ENCODE results near the gene NINJ1. TPM values are rescaled to one million over a fixed set of nuclear protein-coding genes. Genes with fewer than 3 reads are reported as not detected.

The NINJ1 gene
- total and polyA plus RNA-seq, 5 donors from 2014 or later: 68.5 to 144 (median 75.4) TPM

DNA sequence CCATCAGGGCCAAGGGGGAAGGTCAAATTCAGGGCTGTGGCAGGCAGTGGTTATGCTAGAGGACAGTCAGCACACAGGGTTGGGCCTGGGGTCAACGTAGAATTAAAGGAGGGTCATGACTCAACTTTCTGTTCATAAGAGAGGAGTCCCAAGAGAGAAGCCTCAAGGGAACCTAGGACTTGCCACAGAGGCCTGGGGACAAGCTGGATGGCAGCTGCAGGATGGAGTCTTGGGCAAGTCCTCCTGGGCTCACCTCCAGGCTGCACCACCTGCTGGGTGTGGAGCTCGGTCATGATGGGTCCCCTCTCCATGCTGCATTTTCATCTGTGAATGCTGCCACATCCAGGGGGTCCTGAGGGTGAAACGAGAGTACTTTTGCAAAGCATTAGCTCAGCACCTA is 40.9 kb upstream of the NINJ1 start:
- Histone ChIP-seq H3K36me3 (ENCODE audit: control insufficient read depth, insufficient read depth, low read length) (no peaks in the 10 kb centered on the region), H3K4me3 (ENCODE audit: low read depth, low read length) (no peak overlapping the region), H3K27me3 (ENCODE audit: control insufficient read depth, insufficient read depth, low read length) (no peaks in the 10 kb centered on the region), H3K27ac (ENCODE audit: insufficient read depth, low read length, poor library complexity, severe bottlenecking) (no peak overlapping the region), H3K4me1 (ENCODE audit: control insufficient read depth, insufficient read depth, low read length, poor library complexity, severe bottlenecking) (no peaks in the 10 kb centered on the region), H3K9me3 (ENCODE audit: control insufficient read depth in 2 of 2, low read length in 2 of 2) (no peaks in the 10 kb centered on the region)
- Mint-ChIP-seq H3K36me3 (no peaks in the 10 kb centered on the region), H3K27ac (peak overlapping the region in 1 of 3 donors; percentile 67), H3K4me3 (no peak overlapping the region), H3K27me3 (peaks cover 29% of the 10 kb centered on the region), H3K9me3 (no peaks in the 10 kb centered on the region), H3K4me1 (peaks cover 0 to 8% (median 0%) of the 10 kb centered on the region in 4 donors)
- no peak for ATAC-seq (ENCODE audit: low read depth in 2 of 2)
- DNase-seq: no peak

DNA sequence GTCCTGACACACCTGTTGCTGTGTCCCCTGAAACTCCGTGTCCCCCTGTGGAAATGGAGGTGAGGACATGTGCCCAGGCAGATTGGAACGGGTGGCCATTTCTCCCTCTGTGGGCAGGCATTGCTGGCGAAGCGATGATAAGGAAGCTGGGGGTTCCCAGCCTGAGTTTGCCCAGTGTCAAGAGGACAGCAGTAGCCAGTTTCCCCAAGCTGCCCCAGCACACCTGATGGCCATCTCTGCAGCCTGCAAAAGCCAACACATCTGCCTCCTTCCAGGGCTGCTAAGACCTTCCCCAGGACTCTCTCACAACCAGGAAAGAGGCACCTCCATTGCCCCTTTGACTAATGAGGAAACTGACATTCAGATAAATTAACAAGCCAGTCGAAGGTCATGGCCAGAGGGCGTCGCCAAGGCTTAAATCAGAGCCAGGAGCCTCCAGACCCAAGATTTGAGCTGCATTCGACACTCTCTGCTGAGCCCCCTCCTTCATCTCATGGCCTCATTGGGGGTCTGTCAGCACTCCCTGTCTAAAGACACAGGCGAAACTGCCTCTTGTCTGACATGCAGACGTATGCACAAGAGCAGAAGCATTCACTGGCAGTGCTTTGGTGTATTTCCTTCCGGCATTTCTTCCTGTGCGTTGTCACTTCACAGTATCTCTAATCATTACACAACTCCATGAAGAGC is 39.5 kb upstream of the NINJ1 start:
- Histone ChIP-seq H3K4me1 (ENCODE audit: control insufficient read depth, insufficient read depth, low read length, poor library complexity, severe bottlenecking) (no peaks in the 10 kb centered on the region), H3K4me3 (ENCODE audit: low read depth, low read length) (no peak overlapping the region), H3K27me3 (ENCODE audit: control insufficient read depth, insufficient read depth, low read length) (no peaks in the 10 kb centered on the region), H3K27ac (ENCODE audit: insufficient read depth, low read length, poor library complexity, severe bottlenecking) (no peak overlapping the region), H3K36me3 (ENCODE audit: control insufficient read depth, insufficient read depth, low read length) (no peaks in the 10 kb centered on the region), H3K9me3 (ENCODE audit: control insufficient read depth in 2 of 2, low read length in 2 of 2) (no peaks in the 10 kb centered on the region)
- H3K4me1 Mint-ChIP-seq: peaks cover 0 to 8% (median 0%) of the 10 kb centered on the region in 4 donors
- H3K27ac Mint-ChIP-seq: peak overlapping the region in 1 of 3 donors; percentile 51
- H3K27me3 Mint-ChIP-seq: peaks cover 21% of the 10 kb centered on the region
- H3K4me3 Mint-ChIP-seq: no peak overlapping the region
- ATAC-seq (ENCODE audit: low read depth in 2 of 2): no peak
- no peaks in the 10 kb centered on the region for H3K9me3 Mint-ChIP-seq
- H3K36me3 Mint-ChIP-seq: no peaks in the 10 kb centered on the region
- DNase-seq: no peak

DNA sequence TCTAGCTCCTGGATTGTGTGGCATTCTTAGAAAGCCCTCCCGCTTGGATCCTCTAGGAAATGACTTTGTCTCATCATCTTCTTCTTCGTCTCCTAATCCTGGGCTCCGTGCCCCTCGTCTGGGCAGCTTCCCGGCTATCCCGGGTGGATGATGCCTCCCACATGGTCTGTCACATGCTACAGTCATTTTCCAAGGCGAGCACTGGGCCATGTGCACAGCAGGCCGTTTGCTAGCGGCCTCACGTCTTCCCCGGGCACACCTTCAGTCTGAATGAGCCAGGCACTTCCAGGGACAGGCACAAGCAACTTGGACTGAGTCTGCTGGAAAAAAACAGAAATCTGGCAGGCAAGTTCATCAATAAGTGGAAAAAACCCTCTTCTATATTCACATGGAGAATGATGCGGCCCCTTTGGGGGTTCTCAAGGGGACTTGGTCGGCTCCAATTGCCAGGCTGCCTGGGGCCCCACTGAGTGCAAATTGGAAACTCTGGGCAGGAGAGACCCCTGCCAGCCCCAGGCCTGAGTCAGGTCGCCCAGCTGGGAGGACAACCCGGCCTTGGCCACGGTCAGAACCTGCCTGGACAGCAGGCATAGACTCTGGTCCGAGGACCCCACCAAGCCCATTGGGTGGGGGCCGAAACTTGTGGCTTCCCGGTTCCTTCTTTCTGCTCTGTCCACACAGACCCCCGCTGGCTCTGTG is 38.8 kb upstream of the NINJ1 start:
- no peak overlapping the region for H3K27ac ChIP-seq (ENCODE audit: insufficient read depth, low read length, poor library complexity, severe bottlenecking)
- Mint-ChIP-seq H3K9me3 (no peaks in the 10 kb centered on the region), H3K36me3 (no peaks in the 10 kb centered on the region), H3K27me3 (peaks cover 21% of the 10 kb centered on the region), H3K4me1 (peaks cover 0 to 8% (median 0%) of the 10 kb centered on the region in 4 donors), H3K27ac (no peak overlapping the region), H3K4me3 (no peak overlapping the region)
- no peak overlapping the region for H3K4me3 ChIP-seq (ENCODE audit: low read depth, low read length)
- no peaks in the 10 kb centered on the region for H3K36me3 ChIP-seq (ENCODE audit: control insufficient read depth, insufficient read depth, low read length)
- no peaks in the 10 kb centered on the region for H3K4me1 ChIP-seq (ENCODE audit: control insufficient read depth, insufficient read depth, low read length, poor library complexity, severe bottlenecking)
- H3K9me3 ChIP-seq (ENCODE audit: control insufficient read depth in 2 of 2, low read length in 2 of 2): no peaks in the 10 kb centered on the region
- no peak for DNase-seq
- no peaks in the 10 kb centered on the region for H3K27me3 ChIP-seq (ENCODE audit: control insufficient read depth, insufficient read depth, low read length)
- ATAC-seq (ENCODE audit: low read depth in 2 of 2): no peak

DNA sequence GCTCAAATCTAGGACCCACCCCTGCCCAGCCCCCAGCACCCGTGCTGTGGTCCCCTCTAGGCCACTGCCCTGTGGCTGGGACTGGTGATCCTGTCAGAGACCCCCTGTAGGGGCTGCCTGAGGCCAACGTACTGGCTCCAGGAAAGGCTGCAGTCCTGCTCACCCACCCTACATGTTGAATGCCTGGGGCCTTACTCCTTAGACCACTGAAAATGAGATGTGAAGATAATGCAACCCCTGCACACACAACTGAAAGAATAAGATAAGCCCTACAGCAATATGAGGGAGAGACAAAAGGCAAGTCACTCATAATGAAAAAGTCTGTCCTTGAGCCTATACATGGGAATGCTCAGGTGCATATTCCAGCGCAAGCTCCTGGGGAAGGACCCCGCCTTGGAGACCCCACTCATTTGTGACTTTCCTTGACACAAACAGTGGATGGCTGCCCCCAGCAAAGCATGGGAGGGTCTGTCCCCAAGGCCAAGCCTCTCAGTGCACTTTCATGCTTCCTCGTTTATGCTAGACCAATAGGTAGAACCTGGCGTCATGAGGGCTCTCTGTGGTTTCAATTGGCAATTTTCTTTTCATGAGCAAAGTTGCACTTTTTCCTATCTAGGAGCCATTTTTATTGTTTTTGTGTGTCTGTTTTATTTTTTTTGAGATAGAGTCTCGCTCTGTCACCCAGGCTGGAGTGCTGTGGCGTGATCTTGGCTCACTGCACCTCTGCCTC is 37.4 kb upstream of the NINJ1 start:
- H3K27ac Mint-ChIP-seq: no peak overlapping the region
- no peak overlapping the region for H3K4me3 Mint-ChIP-seq
- Histone ChIP-seq H3K27ac (ENCODE audit: insufficient read depth, low read length, poor library complexity, severe bottlenecking) (no peak overlapping the region), H3K27me3 (ENCODE audit: control insufficient read depth, insufficient read depth, low read length) (no peaks in the 10 kb centered on the region), H3K9me3 (ENCODE audit: control insufficient read depth in 2 of 2, low read length in 2 of 2) (no peaks in the 10 kb centered on the region), H3K4me3 (ENCODE audit: low read depth, low read length) (no peak overlapping the region), H3K4me1 (ENCODE audit: control insufficient read depth, insufficient read depth, low read length, poor library complexity, severe bottlenecking) (no peaks in the 10 kb centered on the region), H3K36me3 (ENCODE audit: control insufficient read depth, insufficient read depth, low read length) (no peaks in the 10 kb centered on the region)
- no peak for DNase-seq
- H3K4me1 Mint-ChIP-seq: peaks cover 0 to 8% (median 0%) of the 10 kb centered on the region in 4 donors
- no peak for ATAC-seq (ENCODE audit: low read depth in 2 of 2)
- peaks cover 16% of the 10 kb centered on the region for H3K27me3 Mint-ChIP-seq
- no peaks in the 10 kb centered on the region for H3K36me3 Mint-ChIP-seq
- H3K9me3 Mint-ChIP-seq: no peaks in the 10 kb centered on the region

DNA sequence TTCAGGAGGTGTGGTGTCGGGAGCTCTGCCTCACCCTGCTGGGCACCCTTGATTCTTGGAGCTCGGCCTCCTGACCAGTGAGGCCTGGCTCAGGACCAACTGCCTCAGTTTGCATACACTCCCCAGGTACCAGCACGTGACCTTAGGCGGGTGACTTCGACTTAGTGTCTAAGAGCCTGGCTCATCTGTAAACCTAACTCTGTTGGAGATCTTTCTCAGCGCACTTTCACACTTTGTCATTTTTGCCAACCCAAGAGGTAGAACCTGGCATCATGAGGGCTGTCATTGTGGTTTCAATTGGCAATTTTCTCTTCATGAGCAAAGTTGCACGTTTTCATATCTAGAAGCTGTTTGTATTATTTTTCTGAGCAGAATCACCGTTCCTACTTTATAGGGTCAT is 36.5 kb upstream of the NINJ1 start:
- no peak overlapping the region for H3K27ac ChIP-seq (ENCODE audit: insufficient read depth, low read length, poor library complexity, severe bottlenecking)
- Mint-ChIP-seq H3K36me3 (no peaks in the 10 kb centered on the region), H3K27ac (peak overlapping the region in 1 of 3 donors; percentile 36), H3K9me3 (no peaks in the 10 kb centered on the region), H3K27me3 (peaks cover 16% of the 10 kb centered on the region), H3K4me1 (peaks cover 0 to 8% (median 0%) of the 10 kb centered on the region in 4 donors), H3K4me3 (no peak overlapping the region)
- no peaks in the 10 kb centered on the region for H3K36me3 ChIP-seq (ENCODE audit: control insufficient read depth, insufficient read depth, low read length)
- H3K27me3 ChIP-seq (ENCODE audit: control insufficient read depth, insufficient read depth, low read length): no peaks in the 10 kb centered on the region
- H3K9me3 ChIP-seq (ENCODE audit: control insufficient read depth in 2 of 2, low read length in 2 of 2): no peaks in the 10 kb centered on the region
- DNase-seq (no peak), ATAC-seq (ENCODE audit: low read depth in 2 of 2) (no peak)
- no peak overlapping the region for H3K4me3 ChIP-seq (ENCODE audit: low read depth, low read length)
- H3K4me1 ChIP-seq (ENCODE audit: control insufficient read depth, insufficient read depth, low read length, poor library complexity, severe bottlenecking): no peaks in the 10 kb centered on the region

DNA sequence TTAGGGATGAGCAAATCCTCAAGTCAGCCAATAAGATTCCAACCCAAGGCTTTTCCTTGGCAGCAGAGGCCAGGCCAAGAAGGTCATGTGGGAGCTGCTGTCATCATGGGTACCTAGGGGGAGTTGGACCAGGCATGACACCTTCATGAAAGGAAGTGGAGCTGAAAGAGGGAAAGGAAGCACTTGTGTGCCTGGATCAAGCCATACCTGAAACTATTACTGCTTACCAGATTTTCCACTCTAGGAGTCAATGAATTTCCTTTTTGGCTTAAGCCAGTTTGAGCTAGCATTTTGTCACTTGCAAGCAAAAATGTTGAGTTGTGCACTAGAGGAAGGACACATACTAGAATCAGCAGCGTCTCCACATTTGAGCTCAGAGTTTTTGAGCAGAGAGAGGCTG is 35.4 kb upstream of the NINJ1 start:
- no peak overlapping the region for H3K4me3 ChIP-seq (ENCODE audit: low read depth, low read length)
- ATAC-seq (ENCODE audit: low read depth in 2 of 2) (no peak), DNase-seq (no peak)
- peaks cover 0 to 8% (median 0%) of the 10 kb centered on the region in 4 donors for H3K4me1 Mint-ChIP-seq
- no peaks in the 10 kb centered on the region for H3K9me3 Mint-ChIP-seq
- H3K27ac ChIP-seq (ENCODE audit: insufficient read depth, low read length, poor library complexity, severe bottlenecking): no peak overlapping the region
- H3K27me3 ChIP-seq (ENCODE audit: control insufficient read depth, insufficient read depth, low read length): no peaks in the 10 kb centered on the region
- no peaks in the 10 kb centered on the region for H3K36me3 ChIP-seq (ENCODE audit: control insufficient read depth, insufficient read depth, low read length)
- no peaks in the 10 kb centered on the region for H3K36me3 Mint-ChIP-seq
- peaks cover 16% of the 10 kb centered on the region for H3K27me3 Mint-ChIP-seq
- no peak overlapping the region for H3K4me3 Mint-ChIP-seq
- no peak overlapping the region for H3K27ac Mint-ChIP-seq
- H3K9me3 ChIP-seq (ENCODE audit: control insufficient read depth in 2 of 2, low read length in 2 of 2): no peaks in the 10 kb centered on the region
- H3K4me1 ChIP-seq (ENCODE audit: control insufficient read depth, insufficient read depth, low read length, poor library complexity, severe bottlenecking): no peaks in the 10 kb centered on the region

DNA sequence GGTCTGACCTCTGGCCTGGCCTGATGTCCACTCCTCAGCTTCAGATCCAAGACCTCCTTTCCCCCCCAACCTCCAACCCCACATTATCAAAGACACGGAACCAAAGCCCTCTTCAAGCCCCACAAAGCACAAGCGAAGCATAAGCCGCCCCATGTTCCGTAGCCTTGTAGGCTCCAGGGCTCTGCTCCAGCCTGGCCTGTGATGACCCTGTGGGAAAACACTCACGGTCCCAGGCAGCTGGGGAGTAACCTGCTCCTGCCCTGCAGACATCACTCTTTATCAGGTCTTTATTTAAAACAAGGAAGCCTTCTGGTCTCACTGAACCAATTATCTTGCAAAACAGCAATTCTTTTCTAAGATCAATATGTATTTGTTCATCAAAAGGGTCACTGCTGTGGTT is 34.5 kb upstream of the NINJ1 start:
- no peak overlapping the region for H3K4me3 ChIP-seq (ENCODE audit: low read depth, low read length)
- no peaks in the 10 kb centered on the region for H3K36me3 Mint-ChIP-seq
- ATAC-seq (ENCODE audit: low read depth in 2 of 2) (no peak), DNase-seq (no peak)
- H3K27me3 Mint-ChIP-seq: peaks cover 10% of the 10 kb centered on the region
- no peak overlapping the region for H3K27ac Mint-ChIP-seq
- no peaks in the 10 kb centered on the region for H3K27me3 ChIP-seq (ENCODE audit: control insufficient read depth, insufficient read depth, low read length)
- no peaks in the 10 kb centered on the region for H3K9me3 ChIP-seq (ENCODE audit: control insufficient read depth in 2 of 2, low read length in 2 of 2)
- no peak overlapping the region for H3K4me3 Mint-ChIP-seq
- H3K27ac ChIP-seq (ENCODE audit: insufficient read depth, low read length, poor library complexity, severe bottlenecking): no peak overlapping the region
- peaks cover 0 to 4% (median 0%) of the 10 kb centered on the region in 4 donors for H3K4me1 Mint-ChIP-seq
- H3K9me3 Mint-ChIP-seq: no peaks in the 10 kb centered on the region
- no peaks in the 10 kb centered on the region for H3K4me1 ChIP-seq (ENCODE audit: control insufficient read depth, insufficient read depth, low read length, poor library complexity, severe bottlenecking)
- no peaks in the 10 kb centered on the region for H3K36me3 ChIP-seq (ENCODE audit: control insufficient read depth, insufficient read depth, low read length)
